ACC112 (cell line): ENCODE results near the gene STOX2.

Experiments used
- H2AFZ ChIP-seq: fragments of 200-600 bp; sonication (generic); one replicate; pipeline ENCODE4 v1.6.0; 2017; ENCODE audit warnings: antibody characterized with exemption, low read length; ENCODE audit not compliant: unreplicated experiment
- H3K27ac ChIP-seq: fragments of 200-600 bp; sonication (generic); 2 replicates; pipeline ENCODE4 v1.5.1; 2014; ENCODE audit warnings: low read depth, mild to moderate bottlenecking, antibody characterized with exemption, low read length, moderate library complexity
- H3K27me3 ChIP-seq: fragments of 200-600 bp; sonication (generic); 2 replicates; pipeline ENCODE4 v1.6.1; 2014; ENCODE audit warnings: mild to moderate bottlenecking, antibody characterized with exemption, low read length, moderate library complexity, mixed read lengths; ENCODE audit not compliant: insufficient read depth
- H3K36me3 ChIP-seq: fragments of 200-600 bp; sonication (generic); 2 replicates; pipeline ENCODE4 v1.6.1; 2016; ENCODE audit warnings: mild to moderate bottlenecking, antibody characterized with exemption, low read length, moderate library complexity, mixed read lengths; ENCODE audit not compliant: insufficient read depth
- H3K4me1 ChIP-seq: fragments of 200-600 bp; sonication (generic); one replicate; pipeline ENCODE4 v1.6.1; 2016; ENCODE audit warnings: low read length, mixed read lengths; ENCODE audit not compliant: insufficient read depth, unreplicated experiment, control insufficient read depth
- H3K4me3 ChIP-seq: fragments of 200-600 bp; sonication (generic); 2 replicates; pipeline ENCODE4 v1.5.1; 2014; ENCODE audit warnings: mild to moderate bottlenecking, low read depth, low read length
- H3K79me2 ChIP-seq: fragments of 200-600 bp; sonication (generic); one replicate; pipeline ENCODE4 v1.6.0; 2016; ENCODE audit warnings: low read length; ENCODE audit not compliant: control insufficient read depth, unreplicated experiment, insufficient read depth

The STOX2 gene

DNA sequence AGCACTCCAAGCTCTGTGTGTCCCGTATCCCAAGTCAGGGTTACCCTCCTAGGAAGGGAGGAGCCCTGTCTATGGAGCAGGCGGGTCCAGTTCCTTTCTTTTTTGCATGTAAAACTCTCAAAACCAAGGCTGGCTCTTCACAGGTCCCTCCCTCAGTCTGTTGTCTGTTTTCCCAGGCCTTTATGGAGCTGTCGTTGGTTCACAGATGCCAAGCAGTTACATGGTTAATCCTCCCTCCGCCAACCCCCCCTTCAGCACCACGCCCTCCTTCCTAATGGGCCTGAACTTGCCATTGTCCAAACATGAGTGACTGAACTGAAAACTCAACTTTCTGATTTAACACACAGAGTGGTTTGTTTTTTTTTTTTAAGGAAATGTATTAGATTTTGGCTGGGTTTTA, 148.3 kb downstream of the STOX2 start:
- H3K27ac ChIP-seq, result no peak overlapping the region

DNA sequence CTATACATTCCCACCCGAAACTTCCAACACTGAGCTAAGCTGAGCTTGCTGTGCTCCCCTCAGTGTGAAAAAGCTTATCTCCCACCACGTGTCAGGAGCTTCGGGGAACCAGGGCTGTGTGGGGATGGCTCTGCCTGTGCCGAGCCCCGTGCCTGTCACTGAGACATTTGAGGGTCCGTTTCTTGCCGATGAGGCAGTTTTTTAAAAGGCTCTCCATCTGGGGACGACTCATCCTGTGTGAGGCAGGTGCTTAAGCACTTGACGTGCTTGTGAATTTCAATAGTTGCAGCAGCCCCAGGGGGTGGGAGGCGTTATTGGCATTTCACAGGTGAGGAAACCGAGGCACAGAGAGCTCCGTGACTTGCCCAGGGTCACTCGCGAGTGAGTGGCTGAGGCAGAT, 151.8 kb downstream of the STOX2 start:
- Histone ChIP-seq H3K36me3 (no peaks in the 10 kb centered on the region), H3K79me2 (no peaks in the 10 kb centered on the region), H3K27me3 (no peaks in the 10 kb centered on the region), H3K4me1 (no peaks in the 10 kb centered on the region), H2AFZ (no peak overlapping the region), H3K4me3 (no peak overlapping the region), H3K27ac (no peak overlapping the region)

More for the DNA sequence above, 148.3 kb downstream of the STOX2 start:
- Histone ChIP-seq H2AFZ (no peak overlapping the region), H3K4me3 (no peak overlapping the region), H3K4me1 (no peaks in the 10 kb centered on the region), H3K79me2 (no peaks in the 10 kb centered on the region), H3K27me3 (no peaks in the 10 kb centered on the region), H3K36me3 (no peaks in the 10 kb centered on the region)

DNA sequence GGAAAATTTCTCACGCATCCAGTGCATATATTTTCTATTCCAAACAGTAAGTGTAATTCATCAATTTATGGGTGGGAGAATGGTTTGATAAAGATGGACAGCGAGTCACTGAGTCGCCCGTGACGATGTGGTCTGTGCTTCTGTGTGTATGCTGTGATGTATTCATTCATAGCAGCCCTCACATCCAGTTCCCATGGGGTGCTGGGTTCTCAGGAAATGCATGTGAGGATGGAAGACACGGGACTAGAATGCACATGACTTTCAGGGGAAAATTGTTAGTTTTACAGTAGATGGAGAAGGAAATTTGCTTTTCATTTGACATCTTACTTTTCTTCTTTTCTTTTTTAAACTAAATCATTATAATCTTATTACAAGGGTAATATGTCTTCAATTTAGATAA, 152.9 kb downstream of the STOX2 start:
- Histone ChIP-seq H3K27me3 (no peaks in the 10 kb centered on the region), H3K4me3 (no peak overlapping the region), H3K4me1 (no peaks in the 10 kb centered on the region), H2AFZ (no peak overlapping the region), H3K36me3 (no peaks in the 10 kb centered on the region), H3K79me2 (no peaks in the 10 kb centered on the region), H3K27ac (no peak overlapping the region)

DNA sequence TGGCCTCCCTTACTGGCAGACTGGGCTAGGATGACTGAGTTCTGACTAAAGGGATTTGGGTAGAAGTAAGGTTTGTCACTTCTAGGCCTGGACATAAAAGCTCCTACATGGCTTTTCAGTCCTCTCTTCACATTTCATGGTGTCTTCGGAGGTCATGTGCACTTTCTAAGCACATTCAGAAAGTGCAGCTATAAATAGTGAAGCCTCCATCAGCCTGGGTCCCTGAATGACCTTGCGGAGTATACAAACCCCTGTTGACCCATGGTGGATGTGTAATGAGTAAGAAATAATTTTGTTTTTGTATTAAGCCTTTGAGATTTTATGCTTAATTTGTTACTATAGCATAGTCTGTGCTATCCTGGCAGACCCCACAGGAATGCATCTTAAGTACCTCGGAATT, 154.0 kb downstream of the STOX2 start:
- H3K4me3 ChIP-seq, result no peak overlapping the region
- no peaks in the 10 kb centered on the region for H3K4me1 ChIP-seq
- H2AFZ ChIP-seq, result no peak overlapping the region
- no peak overlapping the region for H3K27ac ChIP-seq
- H3K27me3 ChIP-seq, result no peaks in the 10 kb centered on the region
- H3K36me3 ChIP-seq, result no peaks in the 10 kb centered on the region
- H3K79me2 ChIP-seq, result no peaks in the 10 kb centered on the region

DNA sequence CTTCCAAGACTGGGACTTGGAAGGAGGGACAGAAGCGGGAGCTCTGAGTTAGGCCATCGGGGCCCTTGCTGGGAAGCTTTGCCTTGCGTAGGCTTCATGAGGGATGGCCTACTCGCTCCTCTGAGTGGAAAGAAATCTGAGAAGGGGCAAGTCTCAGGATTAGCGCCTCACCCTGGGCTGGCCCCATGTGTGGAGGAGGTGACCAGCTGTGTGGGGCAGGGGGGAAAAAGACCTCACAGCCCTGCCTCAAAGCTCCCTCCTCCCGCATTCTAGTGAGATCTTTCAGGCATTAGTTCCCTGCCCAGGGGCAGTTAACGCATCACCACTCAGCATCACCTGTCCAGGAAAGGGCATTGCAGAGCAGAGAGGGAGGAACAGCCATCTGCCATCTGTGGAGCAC, 156.5 kb downstream of the STOX2 start:
- Histone ChIP-seq H3K79me2 (no peaks in the 10 kb centered on the region), H3K36me3 (no peaks in the 10 kb centered on the region), H3K4me1 (no peaks in the 10 kb centered on the region), H3K27ac (no peak overlapping the region), H2AFZ (no peak overlapping the region), H3K4me3 (no peak overlapping the region), H3K27me3 (no peaks in the 10 kb centered on the region)

DNA sequence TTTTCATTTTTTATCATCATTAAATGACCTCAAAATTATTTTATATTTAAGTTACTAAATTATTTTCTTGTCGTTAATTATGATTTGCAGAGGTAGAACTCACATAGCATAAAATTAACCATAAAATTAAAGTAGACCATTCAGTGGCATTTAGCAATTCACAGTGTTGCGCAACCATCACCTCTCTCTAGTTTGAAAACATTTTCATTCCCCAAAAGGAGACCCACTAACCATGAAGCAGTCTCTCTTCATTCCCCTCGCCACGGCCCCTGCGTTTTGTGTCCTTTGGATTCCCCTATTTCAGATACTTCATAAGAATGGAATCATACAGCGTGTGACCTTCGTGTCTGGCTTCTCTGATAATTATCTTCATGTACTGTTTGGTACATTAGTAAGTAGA, 157.7 kb downstream of the STOX2 start:
- Histone ChIP-seq H3K79me2 (no peaks in the 10 kb centered on the region), H3K27ac (no peak overlapping the region), H3K4me3 (no peak overlapping the region), H3K36me3 (no peaks in the 10 kb centered on the region), H2AFZ (no peak overlapping the region), H3K4me1 (no peaks in the 10 kb centered on the region), H3K27me3 (no peaks in the 10 kb centered on the region)

DNA sequence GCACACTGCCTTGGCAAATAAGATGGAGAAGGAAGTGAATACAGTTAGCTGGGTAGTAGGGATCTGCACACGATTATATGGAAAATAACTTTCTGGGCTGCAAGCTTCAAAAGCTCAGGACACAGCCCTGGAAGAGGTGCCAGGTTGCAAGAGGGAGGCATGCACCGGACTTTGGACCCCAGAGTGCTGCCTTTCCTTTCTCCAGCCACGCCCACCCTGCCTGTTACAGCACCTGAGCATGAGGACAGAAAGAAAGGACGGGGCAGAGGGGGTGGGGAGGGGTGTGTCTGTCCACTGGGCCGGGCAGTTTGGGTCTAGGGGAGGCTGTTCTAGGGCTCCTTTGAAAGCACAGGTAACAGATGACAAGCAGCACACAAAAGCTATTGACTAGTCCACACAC, 159.8 kb downstream of the STOX2 start:
- Histone ChIP-seq H3K4me1 (no peaks in the 10 kb centered on the region), H3K27me3 (no peaks in the 10 kb centered on the region), H3K27ac (no peak overlapping the region), H3K36me3 (no peaks in the 10 kb centered on the region), H3K4me3 (no peak overlapping the region), H2AFZ (no peak overlapping the region), H3K79me2 (no peaks in the 10 kb centered on the region)

DNA sequence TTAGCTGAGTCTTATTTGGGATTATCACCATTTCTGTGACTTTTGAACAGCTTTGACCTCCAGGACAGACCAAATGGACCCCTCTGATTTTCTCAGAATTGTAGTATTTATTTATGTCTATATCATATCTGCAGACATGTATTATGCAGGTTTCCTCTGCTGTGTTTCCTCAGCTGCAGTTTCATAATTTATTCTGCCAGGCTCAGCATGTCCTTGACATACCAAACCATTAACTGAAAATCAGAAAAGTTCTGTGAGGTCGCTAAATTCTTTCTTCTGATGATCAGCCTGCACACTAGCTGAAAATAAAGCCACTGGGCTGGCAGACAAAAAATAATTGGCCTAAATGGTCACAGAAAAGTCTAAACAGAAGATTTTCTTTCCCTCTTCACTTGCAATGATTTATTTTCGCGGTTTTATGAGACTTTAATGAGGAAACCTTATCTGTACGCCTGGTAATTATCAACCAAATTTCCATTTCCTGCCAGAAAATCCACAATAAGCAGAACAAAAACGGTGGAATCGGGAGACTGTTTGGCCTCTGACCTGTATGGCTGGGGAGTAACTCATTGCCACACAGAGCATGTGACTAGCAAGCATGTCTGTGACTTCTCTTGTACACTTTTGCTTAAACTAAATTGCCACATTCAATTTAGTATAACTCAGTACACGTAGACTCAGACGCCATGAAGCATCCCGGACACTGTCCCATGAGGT, 161.6 kb downstream of the STOX2 start:
- no peaks in the 10 kb centered on the region for H3K36me3 ChIP-seq

DNA sequence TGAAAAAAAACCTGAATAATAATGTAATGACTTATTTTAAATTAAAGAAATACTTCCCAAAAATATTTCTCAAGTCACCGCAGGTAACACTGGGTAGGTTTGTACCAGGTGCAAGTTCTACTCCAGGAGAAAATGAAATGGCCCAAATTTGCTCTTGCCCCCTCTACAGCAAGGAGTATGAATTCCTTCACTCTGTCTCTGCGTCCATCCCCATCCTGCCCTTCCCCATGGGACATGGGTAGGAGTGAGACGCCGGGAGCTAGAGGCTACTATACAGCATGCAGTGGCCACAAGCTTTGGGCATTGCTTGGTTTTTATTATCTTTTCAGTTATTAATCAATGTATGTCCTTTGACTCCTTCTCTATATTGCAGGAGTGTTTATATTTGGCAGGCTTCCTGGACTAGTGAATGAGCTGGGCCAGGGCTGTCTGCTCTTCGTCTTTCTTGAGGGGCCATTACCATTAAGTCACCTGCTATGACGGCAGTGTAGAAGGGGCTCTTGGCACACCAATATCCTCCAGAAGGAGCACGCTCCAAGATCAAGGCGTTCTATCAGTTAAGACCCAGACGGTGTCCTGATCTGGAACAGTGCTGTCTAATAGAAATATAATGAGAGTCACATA, 162.9 kb downstream of the STOX2 start:
- no peak overlapping the region for H2AFZ ChIP-seq
- H3K4me3 ChIP-seq, result no peak overlapping the region
- H3K27me3 ChIP-seq, result no peaks in the 10 kb centered on the region
- no peak overlapping the region for H3K27ac ChIP-seq
- no peaks in the 10 kb centered on the region for H3K79me2 ChIP-seq
- no peaks in the 10 kb centered on the region for H3K36me3 ChIP-seq
- H3K4me1 ChIP-seq, result no peaks in the 10 kb centered on the region

More for the DNA sequence above, 161.6 kb downstream of the STOX2 start:
- Histone ChIP-seq H2AFZ (no peak overlapping the region), H3K4me3 (no peak overlapping the region), H3K79me2 (no peaks in the 10 kb centered on the region), H3K27ac (no peak overlapping the region), H3K27me3 (no peaks in the 10 kb centered on the region), H3K4me1 (no peaks in the 10 kb centered on the region)
